HepG2 (cell line): ENCODE results near the gene SFXN5. TPM values are rescaled to one million over a fixed set of nuclear protein-coding genes. Genes with fewer than 3 reads are reported as not detected.

ENCODE experiments used
- ATAD3A ChIP-seq: sonication (generic); formaldehyde crosslinking; IDR thresholded peaks from 2 replicates; pipeline ENCODE4 v1.4.0; 2020; ENCODE audit warnings: missing genetic modification reagents
- BRD4 ChIP-seq: sonication (generic); formaldehyde crosslinking; IDR thresholded peaks from 2 replicates; pipeline ENCODE4 v1.4.0; 2020; ENCODE audit warnings: missing genetic modification reagents
- CHCHD3 ChIP-seq: sonication (generic); formaldehyde crosslinking; IDR thresholded peaks from 2 replicates; pipeline ENCODE4 v1.8.0; 2022; ENCODE audit warnings: mild to moderate bottlenecking, missing genetic modification reagents, moderate library complexity
- ESRRA ChIP-seq: sonication (generic); formaldehyde crosslinking; IDR thresholded peaks from 2 replicates; pipeline ENCODE4 v1.5.1; 2020; ENCODE audit warnings: mild to moderate bottlenecking, low read depth, missing genetic modification reagents
- FOSL2 ChIP-seq: sonication (generic); formaldehyde crosslinking; IDR thresholded peaks from 2 replicates; pipeline ENCODE4 v1.4.0; 2020; ENCODE audit warnings: missing genetic modification reagents
- IKZF1 ChIP-seq: fragments of 450-650 bp; IDR thresholded peaks from 2 replicates; pipeline ENCODE4 v1.7.1; 2016
- KLF16 ChIP-seq, 2 experiments: sonication (generic) in 1 of 2; formaldehyde crosslinking in 1 of 2; IDR thresholded peaks; 2 replicates each; pipeline versions ENCODE4 v1.6.1 to v1.8.0; 2016 to 2023; ENCODE audit warnings: missing genetic modification reagents in 2 of 2, missing compliant biosample characterization in 1 of 2
- MTA3 ChIP-seq: sonication (generic); formaldehyde crosslinking; IDR thresholded peaks from 2 replicates; pipeline ENCODE4 v1.4.0; 2020; ENCODE audit warnings: missing genetic modification reagents
- PAX8 ChIP-seq: sonication (generic); formaldehyde crosslinking; IDR thresholded peaks from 2 replicates; pipeline ENCODE4 v1.8.0; 2022; ENCODE audit warnings: mild to moderate bottlenecking, missing genetic modification reagents, borderline replicate concordance
- RBAK ChIP-seq: sonication (generic); formaldehyde crosslinking; IDR thresholded peaks from 2 replicates; pipeline ENCODE4 v1.5.1; 2020; ENCODE audit warnings: mild to moderate bottlenecking, missing genetic modification reagents
- RNF2 ChIP-seq: fragments of 450-650 bp; conservative IDR thresholded peaks from 2 replicates; pipeline ENCODE4 v1.6.1; 2016; ENCODE audit warnings: low read depth
- SMARCE1 ChIP-seq: fragments of 450-650 bp; IDR thresholded peaks from 2 replicates; pipeline ENCODE4 v1.6.1; 2017; ENCODE audit warnings: borderline replicate concordance
- SSRP1 ChIP-seq: IDR thresholded peaks from 2 replicates; pipeline ENCODE4 v1.6.1; 2016; ENCODE audit warnings: control low read depth
- TAF1 ChIP-seq: sonication (generic); formaldehyde crosslinking; IDR thresholded peaks from 2 replicates; pipeline ENCODE4 v1.4.0; 2020; ENCODE audit warnings: missing genetic modification reagents
- TFAP4 ChIP-seq: sonication (generic); IDR thresholded peaks from 2 replicates; pipeline ENCODE4 v1.6.1; 2016; ENCODE audit warnings: low read depth, borderline replicate concordance
- TRIM22 ChIP-seq: fragments of 450-650 bp; IDR thresholded peaks from 2 replicates; pipeline ENCODE4 v1.6.1; 2017
- ZBTB20 ChIP-seq: sonication (generic); formaldehyde crosslinking; IDR thresholded peaks from 2 replicates; pipeline ENCODE4 v1.8.1; 2023; ENCODE audit warnings: missing genetic modification reagents, low read depth, mild to moderate bottlenecking, borderline replicate concordance
- ZFP36 ChIP-seq: fragments of 150-350 bp; IDR thresholded peaks from 2 replicates; pipeline ENCODE4 v1.6.1; 2018; ENCODE audit warnings: borderline replicate concordance, low read length, low read depth; ENCODE audit not compliant: partially characterized antibody
- ZFP82 ChIP-seq: sonication (generic); formaldehyde crosslinking; IDR thresholded peaks from 2 replicates; pipeline ENCODE4 v1.5.1; 2020; ENCODE audit warnings: mild to moderate bottlenecking, missing genetic modification reagents, borderline replicate concordance
- ZNF124 ChIP-seq: sonication (generic); formaldehyde crosslinking; IDR thresholded peaks from 2 replicates; pipeline ENCODE4 v1.4.0; 2020; ENCODE audit warnings: missing genetic modification reagents
- ZNF414 ChIP-seq: sonication (generic); formaldehyde crosslinking; IDR thresholded peaks from 2 replicates; pipeline ENCODE4 v1.5.0; 2020; ENCODE audit warnings: missing genetic modification reagents
- ZNF432 ChIP-seq: sonication (generic); formaldehyde crosslinking; IDR thresholded peaks from 2 replicates; pipeline ENCODE4 v1.5.0; 2020; ENCODE audit warnings: missing genetic modification reagents, mild to moderate bottlenecking, borderline replicate concordance
- ZNF660 ChIP-seq: sonication (generic); formaldehyde crosslinking; IDR thresholded peaks from 2 replicates; pipeline ENCODE4 v1.5.1; 2020; ENCODE audit warnings: mild to moderate bottlenecking, low read depth, missing genetic modification reagents, borderline replicate concordance
- ZNF703 ChIP-seq: sonication (generic); formaldehyde crosslinking; IDR thresholded peaks from 2 replicates; pipeline ENCODE4 v1.5.1; 2020; ENCODE audit warnings: missing genetic modification reagents, mild to moderate bottlenecking, moderate library complexity, borderline replicate concordance
- ZNF782 ChIP-seq: sonication (generic); formaldehyde crosslinking; IDR thresholded peaks from 2 replicates; pipeline ENCODE4 v1.4.0; 2020; ENCODE audit warnings: missing genetic modification reagents, mild to moderate bottlenecking, borderline replicate concordance
- ZXDC ChIP-seq: sonication (generic); formaldehyde crosslinking; IDR thresholded peaks from 2 replicates; pipeline ENCODE4 v1.5.0; 2020; ENCODE audit warnings: mild to moderate bottlenecking, missing genetic modification reagents
- polyA plus RNA-seq, 8 experiments: library from polyadenylated mRNA; depleted of rRNA in 3 of 8; stranded (reverse) in 7 of 8; unstranded in 1 of 8; fragments of >200 nt; fragmentation: Illumina TruSeq in 4 of 8; extraction: Trizol in 4 of 8; gene quantifications; 2 replicates each; pipeline versions ENCODE4 v1.2.1 to v1.2.3, GENCODE V29; 2011 to 2016; ENCODE audit warnings: low read depth in 4 of 8, missing spikeins in 1 of 8, mixed read lengths in 1 of 8; ENCODE audit not compliant: insufficient read depth in 1 of 8
- total RNA-seq, 5 experiments: library from RNA; depleted of rRNA; stranded (reverse); fragments of >200 nt; fragmentation: Illumina TruSeq; extraction: Trizol; gene quantifications; 2 replicates each; pipeline ENCODE4 v1.2.3, GENCODE V29; 2016; ENCODE audit warnings: low read depth in 1 of 5

The SFXN5 gene
- total and polyA plus RNA-seq, 2 of the 13 experiments (the other 11 are each of a cell fraction or from before 2014, with no cell fraction given): 34.9 to 37.4 TPM

- no peak; the same call in 1 of the 2 replicates for TF ChIP-seq ZXDC (CRISPR knock-in tag)
- TF ChIP-seq BRD4: no peak; the same call in 1 of the 2 replicates
- no peak for TF ChIP-seq SMARCE1
- no peak for TF ChIP-seq ZNF124 (CRISPR knock-in tag)
- no peak for TF ChIP-seq KLF16 (CRISPR knock-in tag; IDR thresholded peaks at IDR 0.05)
- TF ChIP-seq ZNF703 (CRISPR knock-in tag): peak; percentile 6; the same call in 1 of the 2 replicates
- no peak for TF ChIP-seq TAF1
- no peak for TF ChIP-seq ZNF432 (CRISPR knock-in tag)
- no peak for TF ChIP-seq ATAD3A (CRISPR knock-in tag)
- TF ChIP-seq ZFP36: no peak
- no peak for TF ChIP-seq MTA3 (CRISPR knock-in tag)
- TF ChIP-seq ZFP82 (CRISPR knock-in tag): peak; percentile 94
- no peak for TF ChIP-seq ZNF660
- TF ChIP-seq TFAP4: no peak
- TF ChIP-seq TRIM22: no peak
- TF ChIP-seq RNF2: peak; percentile 16; the same call in 1 of the 2 replicates
- peak; percentile 86; the same call in 1 of the 2 replicates for TF ChIP-seq PAX8 (CRISPR knock-in tag)
- TF ChIP-seq SSRP1 (CRISPR knock-in tag): no peak
- TF ChIP-seq ESRRA (CRISPR knock-in tag): no peak; the same call in 1 of the 2 replicates
- no peak for TF ChIP-seq IKZF1
- TF ChIP-seq RBAK (CRISPR knock-in tag): no peak
- TF ChIP-seq ZNF414 (CRISPR knock-in tag): no peak
- peak; percentile 92 for TF ChIP-seq ZNF782
- no peak for TF ChIP-seq ZBTB20 (CRISPR knock-in tag)
- TF ChIP-seq CHCHD3: 0 out of 2 replicates have a peak, but pooled peaks have one; percentile 19
- TF ChIP-seq FOSL2 (CRISPR knock-in tag): no peak; the same call in 1 of the 2 replicates
These were observed 711 bp downstream of the SFXN5 start (continued) for GRCh38 chr2:73070643-73071359.
